Stimulated activated CD8-positive, alpha-beta memory T cell treated with anti-CD3 and anti-CD28 coated beads, Interleukin-15, amount 100 ng/mL, for 1 hour (primary cell): ENCODE results near the gene COL27A1.
"Not testable (repeated sequence)": the region's sequence is repeated elsewhere in the genome, so short reads cannot be mapped to it uniquely, and the experiment has no call there.

Experiments used
- DNase-seq: peaks from one replicate; pipeline ENCODE4 v3.0.0-alpha.2; 2020; ENCODE audit warnings: low read depth

The COL27A1 gene

DNA sequence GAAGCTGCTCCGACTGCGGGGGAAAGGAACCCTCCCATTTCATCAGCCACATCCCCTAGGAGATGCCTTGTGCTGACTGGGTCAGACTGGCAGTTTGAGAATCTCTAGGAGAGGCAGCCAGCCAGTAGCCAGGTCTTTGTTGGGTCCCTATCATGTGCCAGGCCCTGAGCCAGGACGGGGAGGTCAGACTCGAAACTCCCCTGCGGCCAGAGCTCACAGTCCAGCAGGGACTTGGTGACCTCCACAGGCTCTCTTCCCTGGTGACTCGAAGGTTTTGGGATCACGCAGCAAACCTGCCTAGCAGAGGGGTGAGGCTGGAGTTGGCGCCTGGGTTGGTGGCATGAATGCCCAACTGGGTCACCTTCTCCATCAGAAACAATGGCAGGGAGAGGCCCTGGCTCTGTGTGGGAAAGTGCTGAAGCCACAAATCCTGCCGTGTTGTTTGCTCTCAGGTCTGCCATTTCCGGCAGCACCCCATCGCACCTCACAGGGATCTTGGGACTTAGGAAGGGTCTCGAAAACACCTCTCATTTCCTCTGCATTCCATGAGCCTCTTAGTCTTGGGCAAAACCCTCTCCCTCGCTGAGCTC is 153.1 kb downstream of the COL27A1 start:
- DNase-seq = no peak

GRCh38 chr9:114309096-114309495 is 153.8 kb downstream of the COL27A1 start:
- DNase-seq = no peak

DNA sequence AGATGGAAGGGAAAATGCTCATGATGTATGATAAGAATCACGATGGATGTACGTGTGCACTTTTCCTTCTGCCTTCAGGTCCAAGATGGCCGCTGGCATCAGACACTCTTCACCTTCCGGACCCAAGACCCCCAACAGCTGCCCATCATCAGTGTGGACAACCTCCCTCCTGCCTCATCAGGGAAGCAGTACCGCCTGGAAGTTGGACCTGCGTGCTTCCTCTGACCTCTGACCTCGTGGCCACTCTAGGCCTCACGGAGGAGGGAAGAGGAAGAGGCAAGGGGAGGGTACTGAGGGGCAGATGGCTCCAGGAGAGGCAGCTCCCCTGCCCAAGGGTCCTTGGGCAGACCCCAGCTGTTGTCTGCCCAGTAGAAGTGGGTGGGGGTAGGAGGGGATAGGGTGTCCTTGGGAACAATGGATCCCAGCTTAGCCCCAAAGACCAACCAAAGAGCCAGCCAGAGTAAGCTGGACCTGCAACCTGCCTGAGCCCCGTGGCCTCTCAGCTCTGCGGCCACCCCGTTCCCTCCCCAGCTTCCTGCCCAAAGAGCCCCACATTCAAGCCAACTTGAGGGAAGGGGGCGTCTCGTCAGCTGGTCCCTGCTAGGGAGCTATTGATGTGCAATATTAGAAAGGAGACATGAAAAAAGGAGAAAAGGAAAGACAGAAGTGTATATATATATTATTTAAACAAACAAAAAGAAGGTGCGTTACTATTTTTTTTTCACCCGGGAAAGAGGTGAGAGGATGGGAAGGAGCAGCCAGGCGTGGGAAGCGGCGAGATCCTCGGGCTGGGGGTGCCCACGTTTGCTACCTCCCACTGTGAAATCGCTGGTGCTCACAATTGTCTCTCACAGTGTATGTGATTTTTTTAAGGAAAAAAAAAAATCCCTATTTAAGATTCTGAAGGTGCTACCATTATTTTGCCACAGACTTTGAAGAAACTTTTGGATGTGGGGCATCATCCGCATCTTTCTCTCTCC is 155.4 kb downstream of the COL27A1 start:
- DNase-seq = no peak

- no peak for DNase-seq
These were observed 156.5 kb downstream of the COL27A1 start for GRCh38 chr9:114311571-114312512.

DNA sequence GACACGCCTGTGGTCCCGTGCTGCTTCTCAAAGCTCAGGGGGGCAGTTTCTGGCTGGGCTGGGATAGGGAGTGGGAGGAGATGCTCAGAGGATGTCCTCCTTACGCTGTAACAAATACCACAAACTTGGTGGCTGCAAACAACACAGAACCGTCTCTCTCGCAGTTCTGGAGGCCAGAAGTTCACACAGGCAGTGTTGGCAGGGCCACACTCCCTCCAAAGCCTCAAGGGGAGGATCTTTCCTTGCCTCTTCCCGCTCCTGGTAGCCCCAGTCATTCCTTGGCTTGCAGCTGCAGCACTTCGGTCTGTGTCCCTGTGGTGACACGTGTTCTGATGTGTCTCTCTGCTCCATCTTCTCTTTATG is 157.2 kb downstream of the COL27A1 start:
- DNase-seq = no peak

GRCh38 chr9:114313186-114313585 is 157.8 kb downstream of the COL27A1 start:
- DNase-seq = no peak

DNA sequence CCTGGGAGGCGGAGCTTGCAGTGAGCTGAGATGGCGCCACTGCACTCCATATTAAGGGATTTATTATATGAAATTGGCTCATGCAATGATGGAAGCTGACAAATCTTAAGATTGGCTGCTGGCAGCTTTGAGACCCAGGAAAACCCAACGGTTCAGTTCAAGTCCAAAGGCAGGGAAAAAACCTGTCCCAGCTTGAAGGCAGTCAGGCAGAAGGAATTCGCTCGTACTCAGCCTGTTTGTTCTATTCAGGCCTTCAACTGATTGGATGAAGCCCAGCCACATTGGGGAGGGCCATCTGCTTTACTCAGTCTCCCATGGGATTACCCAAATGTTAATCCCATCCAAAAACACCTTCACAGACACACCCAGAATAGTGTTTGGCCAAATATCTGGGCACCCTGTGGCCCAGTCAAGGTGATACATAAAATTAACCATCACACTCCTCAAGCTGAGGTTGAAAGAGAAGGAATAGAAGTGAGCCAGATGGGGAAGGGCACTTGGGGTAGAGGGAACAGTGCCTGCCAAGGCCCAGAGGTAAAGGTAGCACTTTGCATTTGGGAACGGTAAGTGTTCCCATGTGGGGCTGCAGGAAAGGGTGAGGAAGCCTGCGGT is 159.0 kb downstream of the COL27A1 start:
- DNase-seq = no peak

DNA sequence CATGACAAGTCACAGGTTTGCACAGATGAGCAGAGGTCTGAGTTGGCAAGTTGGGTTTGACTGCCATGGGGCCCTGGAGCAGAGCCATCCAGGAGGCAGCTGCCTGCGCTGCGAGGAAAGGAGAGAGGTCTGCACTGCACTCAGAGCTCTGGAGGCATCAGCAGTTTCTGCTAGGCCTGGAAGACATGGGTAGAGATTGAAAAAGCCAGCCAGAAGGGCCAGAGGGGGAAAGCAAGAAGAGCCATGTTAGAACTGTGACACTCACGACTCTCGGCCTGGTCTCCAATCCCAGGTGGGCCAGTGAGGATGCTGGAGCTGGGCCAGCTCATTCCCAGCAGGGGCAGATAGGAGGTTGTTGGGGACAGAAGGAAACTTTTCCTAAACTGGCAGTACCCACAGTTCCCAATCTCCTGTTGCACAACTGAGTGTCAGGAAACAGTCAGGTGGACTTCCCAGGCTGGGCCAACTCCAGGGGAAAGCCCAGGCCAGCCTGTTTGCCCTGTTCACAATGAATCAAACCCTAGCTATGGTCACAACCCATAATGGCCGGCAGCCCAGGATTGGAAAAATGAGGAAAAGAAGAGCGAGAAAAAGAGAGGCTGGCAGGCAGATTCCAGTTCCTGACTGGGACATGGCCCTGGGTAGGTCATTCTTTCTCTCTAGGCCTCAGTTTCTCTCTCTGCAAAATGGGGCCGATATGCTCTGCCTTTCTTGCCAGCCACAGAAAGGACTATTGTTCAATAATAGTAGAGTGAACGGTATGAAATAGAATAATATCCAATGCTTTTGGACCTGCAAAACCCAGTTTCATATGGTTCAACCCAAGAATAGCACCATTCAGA is 159.8 kb downstream of the COL27A1 start:
- DNase-seq = no peak

DNA sequence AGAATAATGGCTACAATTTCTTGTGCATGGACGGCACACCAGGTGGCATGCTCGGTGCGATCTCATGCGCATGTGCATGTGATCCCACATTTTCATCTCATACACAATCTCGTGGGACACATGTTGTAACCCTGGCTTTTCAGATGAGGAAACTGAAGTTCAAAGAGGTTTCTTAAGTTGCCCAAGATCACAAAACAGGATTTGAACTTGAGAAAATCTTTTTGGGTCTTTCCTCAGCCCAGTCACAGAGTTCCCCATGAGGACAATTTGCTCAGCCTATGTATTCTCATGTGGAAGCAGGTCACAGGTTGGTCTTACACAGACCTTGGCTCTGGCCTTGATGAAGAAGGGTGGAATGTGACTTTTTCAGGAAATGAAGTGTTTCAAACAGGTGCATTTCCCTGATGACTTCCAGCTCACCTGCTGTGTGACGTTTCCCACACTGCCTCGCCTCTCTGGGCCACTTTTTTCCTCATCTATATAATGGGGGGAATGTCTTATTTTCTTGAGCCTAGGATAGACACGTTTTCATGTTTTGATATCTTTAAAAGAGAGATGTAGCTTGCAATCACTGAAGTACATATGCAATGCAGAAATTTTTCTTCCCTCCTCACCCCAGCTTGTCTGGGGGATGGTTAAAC is 160.5 kb downstream of the COL27A1 start:
- DNase-seq = no peak

DNA sequence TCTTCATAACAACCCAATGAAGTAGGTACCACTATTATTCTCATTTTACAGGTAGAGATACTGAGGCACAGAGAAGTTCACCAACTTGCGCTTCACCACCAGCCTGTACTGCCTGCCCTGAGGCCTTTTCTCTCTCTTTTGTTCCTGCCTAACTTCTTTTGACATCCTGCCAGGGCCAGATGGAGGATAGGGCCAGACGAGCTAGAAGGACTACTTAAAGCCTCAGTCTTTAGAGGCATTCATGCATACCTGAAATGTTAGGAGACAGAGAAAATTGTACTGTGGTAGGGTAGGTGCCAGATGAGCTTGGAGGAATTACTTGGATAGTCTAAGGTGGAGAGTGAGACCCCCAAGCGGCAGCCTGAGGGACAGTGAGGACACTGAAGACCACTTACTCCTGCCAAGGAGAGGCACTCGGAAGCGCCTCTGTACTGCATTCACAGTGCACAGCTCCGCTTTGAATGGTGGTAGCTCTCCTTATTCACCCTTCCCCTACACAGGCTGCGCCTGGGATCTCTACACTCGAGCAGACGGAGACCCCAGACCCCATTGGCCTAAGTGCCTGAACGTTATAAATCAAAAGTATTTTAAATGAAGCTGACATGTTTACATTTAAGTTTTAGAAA is 161.4 kb downstream of the COL27A1 start:
- DNase-seq = no peak

- DNase-seq = no peak
These were observed 162.5 kb downstream of the COL27A1 start for GRCh38 chr9:114317665-114318357.

- DNase-seq = no peak
These were observed 163.1 kb downstream of the COL27A1 start for GRCh38 chr9:114318416-114318815.

DNA sequence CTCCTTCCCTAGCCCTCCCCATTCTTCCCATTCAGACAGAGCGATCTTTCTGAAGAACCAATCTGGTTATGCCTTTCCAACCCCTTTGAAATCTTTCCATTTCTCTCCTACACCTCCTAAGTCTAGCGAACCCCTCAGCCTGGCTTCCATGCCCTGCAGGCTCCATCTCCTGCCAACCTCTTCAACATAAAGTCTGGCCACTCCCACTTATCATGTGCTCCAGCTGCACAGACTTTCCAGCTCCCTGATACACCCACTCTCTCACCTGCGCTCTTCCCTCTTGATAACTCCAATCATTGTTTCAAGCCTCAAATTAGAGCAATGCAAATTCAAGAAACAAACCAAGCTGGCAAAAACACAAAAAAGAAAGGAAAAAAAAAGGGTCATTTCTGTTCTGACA is 163.8 kb downstream of the COL27A1 start:
- no peak for DNase-seq

DNA sequence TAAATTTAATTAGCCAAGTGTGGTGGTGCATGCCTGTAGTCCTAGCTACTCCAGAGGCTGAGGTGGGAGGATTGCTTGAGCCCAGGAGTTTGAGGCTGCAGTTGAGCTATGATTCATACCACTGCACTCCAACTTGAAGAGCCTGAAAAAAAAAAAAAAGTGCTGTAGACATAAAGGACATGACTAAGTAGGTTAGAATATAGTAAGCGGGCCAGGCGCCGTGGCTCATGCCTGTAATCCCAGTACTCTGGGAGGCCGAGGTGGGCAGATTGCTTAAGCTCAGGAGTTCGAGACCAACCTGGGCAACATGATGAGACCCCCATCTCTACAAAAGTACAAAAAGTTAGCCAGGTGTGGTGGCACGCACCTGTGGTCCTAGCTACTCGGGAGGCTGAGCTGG is 165.4 kb downstream of the COL27A1 start:
- DNase-seq = not testable (repeated sequence)

GRCh38 chr9:114321759-114322158 is 166.4 kb downstream of the COL27A1 start:
- DNase-seq = no peak

- not testable (repeated sequence) for DNase-seq
These were observed 167.0 kb downstream of the COL27A1 start for GRCh38 chr9:114322160-114322818.

DNA sequence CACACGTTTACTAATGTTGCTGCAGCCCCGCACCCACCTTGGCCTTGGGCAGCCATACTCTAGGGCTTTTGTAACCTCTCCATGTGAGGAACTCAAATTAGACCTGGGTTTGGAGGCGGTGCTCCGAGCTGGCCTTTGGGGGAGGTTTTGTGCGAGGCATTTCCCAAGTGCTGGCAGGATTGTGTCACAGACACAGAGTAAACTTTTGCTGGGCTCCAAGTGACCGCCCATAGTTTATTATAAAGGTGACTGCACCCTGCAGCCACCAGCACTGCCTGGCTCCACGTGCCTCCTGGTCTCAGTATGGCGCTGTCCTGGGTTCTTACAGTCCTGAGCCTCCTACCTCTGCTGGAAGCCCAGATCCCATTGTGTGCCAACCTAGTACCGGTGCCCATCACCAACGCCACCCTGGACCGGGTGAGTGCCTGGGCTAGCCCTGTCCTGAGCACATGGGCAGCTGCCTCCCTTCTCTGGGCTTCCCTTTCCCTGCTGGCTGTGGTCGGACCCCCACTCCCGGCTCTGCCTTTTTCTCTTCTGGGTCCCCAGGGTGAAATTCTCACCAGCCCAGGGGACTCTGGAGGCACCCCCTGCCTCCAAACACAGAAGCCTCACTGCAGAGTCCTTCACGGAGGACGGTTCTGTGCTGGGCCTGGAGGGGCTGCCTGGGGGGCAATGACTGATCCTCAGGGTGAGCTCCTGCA is 167.6 kb downstream of the COL27A1 start, which contains the start of gene ORM1:
TSS of gene ORM1 (plus strand) at position 268 of the 701 bp plus-strand sequence. CDS start at position 304, 36 bp downstream.
- DNase-seq = not testable (repeated sequence)

- not testable (repeated sequence) for DNase-seq
These were observed 168.5 kb downstream of the COL27A1 start for GRCh38 chr9:114323849-114324248.
